Panc1 (cell line): Measurements from ENCODE around the gene HAUS8. TPM values are rescaled to one million over a fixed set of nuclear protein-coding genes. Genes with fewer than 3 reads are reported as not detected.

Source experiments
- ATAC-seq: fragments of 200-7000 bp; cut with Tn5 transposase; 2 replicates; pipeline ENCODE4 v1.9.1; 2020; ENCODE audit warnings: mild to moderate bottlenecking, moderate library complexity
- BruUV-seq: library from RNA; stranded (reverse); fragments of 400-500 nt; replicated peaks from 2 replicates; lab custom pipeline; 2021; lab: Mats Ljungman, UMichigan
- CTCF ChIA-PET: fragments of 300-600 bp; sonication (Branson Sonifier 250); formaldehyde crosslinking; loops from one replicate; lab custom pipeline; 2022; ENCODE audit warnings: antibody characterized with exemption; lab: Charles Lee
- POLR2A ChIA-PET: fragments of 300-600 bp; sonication (Branson Sonifier 250); formaldehyde crosslinking; loops from one replicate; lab custom pipeline; 2022; ENCODE audit warnings: antibody characterized with exemption; lab: Charles Lee
- DNase-seq: peaks from one replicate; pipeline ENCODE4 v3.0.0-alpha.2; 2010; ENCODE audit warnings: low read depth, low spot score
- H3K27ac ChIP-seq: 2 replicates; pipeline ENCODE4 v1.5.1; 2011; ENCODE audit warnings: mild to moderate bottlenecking, low read length, inconsistent platforms
- H3K27me3 ChIP-seq: fragments of 200-500 bp; sonication (Bioruptor generic); 2 replicates; pipeline ENCODE4 v1.6.0; 2014; ENCODE audit warnings: low read length, inconsistent platforms; ENCODE audit not compliant: control insufficient read depth, insufficient read depth
- H3K36me3 ChIP-seq: fragments of 200-500 bp; sonication (Bioruptor generic); 2 replicates; pipeline ENCODE4 v1.5.1; 2014; ENCODE audit warnings: inconsistent platforms, mild to moderate bottlenecking, low read length, moderate library complexity; ENCODE audit not compliant: control insufficient read depth, insufficient read depth
- H3K4me1 ChIP-seq: 2 replicates; pipeline ENCODE4 v1.5.1; 2011; ENCODE audit warnings: inconsistent platforms, mild to moderate bottlenecking, low read length, moderate library complexity; ENCODE audit not compliant: control insufficient read depth, insufficient read depth
- H3K4me3 ChIP-seq, 2 experiments: 2 replicates each; pipeline ENCODE4 v1.5.1; 2011 to 2012; ENCODE audit warnings: low read depth in 2 of 2, low read length in 2 of 2, mild to moderate bottlenecking in 2 of 2, inconsistent platforms in 1 of 2, moderate library complexity in 1 of 2
- H3K9me3 ChIP-seq: fragments of 200-500 bp; sonication (Bioruptor generic); 2 replicates; pipeline ENCODE4 v1.5.1; 2014; ENCODE audit warnings: low read depth, mild to moderate bottlenecking, inconsistent platforms, low read length, moderate library complexity; ENCODE audit not compliant: control insufficient read depth, insufficient read depth
- POLR2AphosphoS5 ChIP-seq: IDR thresholded peaks from 2 replicates; pipeline ENCODE4 v1.6.1; 2012; ENCODE audit warnings: mild to moderate bottlenecking, low read depth, low read length, moderate library complexity
- SIN3A ChIP-seq: IDR thresholded peaks from 2 replicates; pipeline ENCODE4 v1.6.1; 2012; ENCODE audit warnings: low read depth, mild to moderate bottlenecking, low read length, moderate library complexity, borderline replicate concordance; ENCODE audit not compliant: insufficient read depth
- TCF7L2 ChIP-seq: IDR thresholded peaks from 2 replicates; pipeline ENCODE4 v1.6.1; 2011; ENCODE audit warnings: mild to moderate bottlenecking, low read depth, low read length, inconsistent platforms
- in situ Hi-C: cut with HindIII; loops from 2 replicates; pipeline ENCODE4 v1.10.0; 2016; ENCODE audit warnings: low sequenced_read_pairs, low pct_unique_long_range_greater_than_20kb
- intact Hi-C: fragments of 100-400 bp; cut with micrococcal nuclease; formaldehyde crosslinking; loops from one replicate; pipeline ENCODE4 v1.10.0; 2022; ENCODE audit not compliant: unreplicated experiment
- total RNA-seq: library from RNA; stranded (reverse); gene quantifications from one replicate; pipeline ENCODE4 v1.2.1, GENCODE V29; 2021; ENCODE audit not compliant: unreplicated experiment
- TF ChIP-seq, protein P1 (sequence below), 2 experiments: IDR thresholded peaks; 2 replicates each; pipeline ENCODE4 v1.6.1; 2011 to 2012; ENCODE audit warnings: low read depth in 2 of 2, control low read depth in 1 of 2, low read length in 1 of 2, mild to moderate bottlenecking in 1 of 2, moderate library complexity in 1 of 2; ENCODE audit not compliant: insufficient read depth in 1 of 2
- TF ChIP-seq, protein P2 (sequence below): fragments of 450-650 bp; IDR thresholded peaks from 2 replicates; pipeline ENCODE4 v1.5.1; 2017; ENCODE audit warnings: mild to moderate bottlenecking

Gene HAUS8
- total RNA-seq, 1 experiment from 2014 or later = 18.2 TPM

DNA sequence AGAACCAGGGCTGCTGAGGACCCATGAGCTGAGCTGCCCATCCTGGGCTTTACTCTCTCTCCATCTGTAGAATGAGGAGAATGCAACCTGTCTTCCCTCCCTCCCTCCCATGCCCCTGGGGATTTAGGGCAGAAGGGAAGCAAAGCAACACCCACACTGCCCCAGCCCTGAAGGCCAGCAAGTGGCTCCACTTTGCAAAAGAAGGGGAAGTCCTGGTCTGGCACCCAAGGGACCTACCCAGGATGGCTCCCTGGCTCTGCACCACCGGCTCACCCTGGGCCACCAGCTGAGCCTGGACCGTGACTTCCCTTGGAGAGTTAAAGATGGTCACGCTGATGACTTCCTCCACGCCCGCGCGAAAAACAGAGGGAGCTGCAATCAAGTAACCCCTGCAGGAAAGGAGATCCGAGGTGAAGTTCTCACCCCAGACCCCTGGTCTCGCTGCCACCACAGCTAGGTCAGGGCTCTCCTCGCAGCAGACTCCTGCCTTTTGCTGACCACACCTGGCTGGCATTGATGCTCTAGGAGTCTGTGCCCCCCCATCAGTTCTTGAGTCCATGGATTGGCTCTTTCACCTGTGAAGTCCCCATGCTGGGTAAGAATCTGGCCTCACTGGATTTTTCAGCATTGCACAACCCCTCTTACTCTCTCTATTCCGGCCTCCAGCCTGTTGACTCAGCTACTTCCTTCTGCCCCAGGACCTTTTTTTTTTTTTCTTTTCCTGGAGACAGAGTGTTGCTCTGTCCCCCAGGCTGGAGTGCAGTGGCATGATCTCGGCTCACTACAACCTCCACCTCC is 53.3 kb downstream of the HAUS8 start:
- POLR2A ChIA-PET = no interaction called here
- CTCF ChIA-PET = no interaction called here

DNA sequence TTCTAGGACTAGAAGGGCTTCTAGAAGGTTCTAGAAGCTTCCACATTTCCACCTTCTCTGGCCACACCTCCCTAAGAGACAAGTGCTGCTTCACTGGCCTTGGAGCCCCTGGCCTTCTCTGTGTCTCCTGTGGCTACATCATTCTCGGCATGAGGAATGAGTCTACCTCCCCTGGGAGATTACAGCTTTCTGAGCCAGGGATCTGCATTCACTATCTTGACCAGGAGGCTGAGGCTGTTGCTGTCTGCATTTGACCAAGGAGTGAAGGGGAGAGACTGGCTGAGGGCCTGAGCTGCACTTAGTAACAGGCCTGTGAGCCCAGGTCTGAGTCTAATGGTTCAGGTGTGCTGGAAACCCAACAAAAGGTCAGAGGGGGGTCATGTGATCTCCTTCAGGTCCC is 53.9 kb downstream of the HAUS8 start:
- in situ Hi-C loops (no loop called here), intact Hi-C loops (no loop called here)
- TF ChIP-seq, protein P1, sequence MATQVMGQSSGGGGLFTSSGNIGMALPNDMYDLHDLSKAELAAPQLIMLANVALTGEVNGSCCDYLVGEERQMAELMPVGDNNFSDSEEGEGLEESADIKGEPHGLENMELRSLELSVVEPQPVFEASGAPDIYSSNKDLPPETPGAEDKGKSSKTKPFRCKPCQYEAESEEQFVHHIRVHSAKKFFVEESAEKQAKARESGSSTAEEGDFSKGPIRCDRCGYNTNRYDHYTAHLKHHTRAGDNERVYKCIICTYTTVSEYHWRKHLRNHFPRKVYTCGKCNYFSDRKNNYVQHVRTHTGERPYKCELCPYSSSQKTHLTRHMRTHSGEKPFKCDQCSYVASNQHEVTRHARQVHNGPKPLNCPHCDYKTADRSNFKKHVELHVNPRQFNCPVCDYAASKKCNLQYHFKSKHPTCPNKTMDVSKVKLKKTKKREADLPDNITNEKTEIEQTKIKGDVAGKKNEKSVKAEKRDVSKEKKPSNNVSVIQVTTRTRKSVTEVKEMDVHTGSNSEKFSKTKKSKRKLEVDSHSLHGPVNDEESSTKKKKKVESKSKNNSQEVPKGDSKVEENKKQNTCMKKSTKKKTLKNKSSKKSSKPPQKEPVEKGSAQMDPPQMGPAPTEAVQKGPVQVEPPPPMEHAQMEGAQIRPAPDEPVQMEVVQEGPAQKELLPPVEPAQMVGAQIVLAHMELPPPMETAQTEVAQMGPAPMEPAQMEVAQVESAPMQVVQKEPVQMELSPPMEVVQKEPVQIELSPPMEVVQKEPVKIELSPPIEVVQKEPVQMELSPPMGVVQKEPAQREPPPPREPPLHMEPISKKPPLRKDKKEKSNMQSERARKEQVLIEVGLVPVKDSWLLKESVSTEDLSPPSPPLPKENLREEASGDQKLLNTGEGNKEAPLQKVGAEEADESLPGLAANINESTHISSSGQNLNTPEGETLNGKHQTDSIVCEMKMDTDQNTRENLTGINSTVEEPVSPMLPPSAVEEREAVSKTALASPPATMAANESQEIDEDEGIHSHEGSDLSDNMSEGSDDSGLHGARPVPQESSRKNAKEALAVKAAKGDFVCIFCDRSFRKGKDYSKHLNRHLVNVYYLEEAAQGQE (IDR thresholded peaks at IDR 0.05; ENCODE audit: insufficient read depth in 1 of 2, low read depth in 2 of 2, low read length in 1 of 2) = no peak
- no peak for TF ChIP-seq SIN3A
- TF ChIP-seq TCF7L2 = no peak
- TF ChIP-seq POLR2AphosphoS5 = no peak
- TF ChIP-seq, protein P2, sequence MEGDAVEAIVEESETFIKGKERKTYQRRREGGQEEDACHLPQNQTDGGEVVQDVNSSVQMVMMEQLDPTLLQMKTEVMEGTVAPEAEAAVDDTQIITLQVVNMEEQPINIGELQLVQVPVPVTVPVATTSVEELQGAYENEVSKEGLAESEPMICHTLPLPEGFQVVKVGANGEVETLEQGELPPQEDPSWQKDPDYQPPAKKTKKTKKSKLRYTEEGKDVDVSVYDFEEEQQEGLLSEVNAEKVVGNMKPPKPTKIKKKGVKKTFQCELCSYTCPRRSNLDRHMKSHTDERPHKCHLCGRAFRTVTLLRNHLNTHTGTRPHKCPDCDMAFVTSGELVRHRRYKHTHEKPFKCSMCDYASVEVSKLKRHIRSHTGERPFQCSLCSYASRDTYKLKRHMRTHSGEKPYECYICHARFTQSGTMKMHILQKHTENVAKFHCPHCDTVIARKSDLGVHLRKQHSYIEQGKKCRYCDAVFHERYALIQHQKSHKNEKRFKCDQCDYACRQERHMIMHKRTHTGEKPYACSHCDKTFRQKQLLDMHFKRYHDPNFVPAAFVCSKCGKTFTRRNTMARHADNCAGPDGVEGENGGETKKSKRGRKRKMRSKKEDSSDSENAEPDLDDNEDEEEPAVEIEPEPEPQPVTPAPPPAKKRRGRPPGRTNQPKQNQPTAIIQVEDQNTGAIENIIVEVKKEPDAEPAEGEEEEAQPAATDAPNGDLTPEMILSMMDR = no peak
- H3K27me3 ChIP-seq = no peaks in the 10 kb centered on the region
- no peaks in the 10 kb centered on the region for H3K9me3 ChIP-seq
- no peaks in the 10 kb centered on the region for H3K4me1 ChIP-seq
- H3K36me3 ChIP-seq = no peaks in the 10 kb centered on the region
- no peak overlapping the region for H3K4me3 ChIP-seq
- no peak for DNase-seq
- no TSS peak for BruUV-seq
- POLR2A ChIA-PET = no interaction called here
- ATAC-seq = no peak
- no peak overlapping the region for H3K27ac ChIP-seq
- CTCF ChIA-PET = no interaction called here

More for the DNA sequence above, 53.3 kb downstream of the HAUS8 start:
- H3K27ac ChIP-seq = no peak overlapping the region
- H3K36me3 ChIP-seq = no peaks in the 10 kb centered on the region
- no peaks in the 10 kb centered on the region for H3K4me1 ChIP-seq
- no TSS peak for BruUV-seq
- no peaks in the 10 kb centered on the region for H3K9me3 ChIP-seq
- no peak for DNase-seq
- intact Hi-C loops (no loop called here), in situ Hi-C loops (no loop called here)
- no peak for ATAC-seq
- TF ChIP-seq POLR2AphosphoS5 = no peak
- no peak for TF ChIP-seq SIN3A
- TF ChIP-seq, protein P1 (IDR thresholded peaks at IDR 0.05; ENCODE audit: insufficient read depth in 1 of 2, low read depth in 2 of 2, low read length in 1 of 2) = no peak
- no peak for TF ChIP-seq TCF7L2
- TF ChIP-seq, protein P2 = no peak
- no peaks in the 10 kb centered on the region for H3K27me3 ChIP-seq
- H3K4me3 ChIP-seq = no peak overlapping the region
